Stimulated activated CD8-positive, alpha-beta memory T cell treated with anti-CD3 and anti-CD28 coated beads, Interleukin-15, amount 100 ng/mL, for 24 hours (primary cell): ENCODE data around the gene TTLL11.
"Not testable (repeated sequence)": the region's sequence is repeated elsewhere in the genome, so short reads cannot be mapped to it uniquely, and the experiment has no call there.

Experiments used
- DNase-seq: peaks from one replicate; pipeline ENCODE4 v3.0.0-alpha.2; 2020; ENCODE audit warnings: low read depth

The TTLL11 gene

DNA sequence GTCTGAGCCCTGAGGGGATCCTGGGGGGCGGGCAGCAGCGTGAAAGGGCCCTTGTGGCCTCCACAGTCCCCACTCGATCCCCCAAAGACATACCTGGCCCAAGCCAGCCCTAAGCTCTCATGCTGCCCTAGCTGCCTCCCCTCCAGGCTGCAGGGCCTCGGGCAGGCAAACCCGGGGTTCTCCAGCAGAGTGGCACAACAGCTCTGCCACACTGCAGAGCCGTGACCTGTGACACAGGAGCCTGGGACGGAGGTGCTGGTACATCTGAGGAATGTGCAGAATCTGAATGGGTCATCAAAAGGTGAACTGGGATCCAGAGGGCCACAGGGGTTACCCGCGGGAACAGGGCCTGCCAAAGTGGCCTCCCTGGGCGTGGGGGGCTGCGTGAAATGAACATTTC, 278.5 kb downstream of the TTLL11 start:
- no peak for DNase-seq

DNA sequence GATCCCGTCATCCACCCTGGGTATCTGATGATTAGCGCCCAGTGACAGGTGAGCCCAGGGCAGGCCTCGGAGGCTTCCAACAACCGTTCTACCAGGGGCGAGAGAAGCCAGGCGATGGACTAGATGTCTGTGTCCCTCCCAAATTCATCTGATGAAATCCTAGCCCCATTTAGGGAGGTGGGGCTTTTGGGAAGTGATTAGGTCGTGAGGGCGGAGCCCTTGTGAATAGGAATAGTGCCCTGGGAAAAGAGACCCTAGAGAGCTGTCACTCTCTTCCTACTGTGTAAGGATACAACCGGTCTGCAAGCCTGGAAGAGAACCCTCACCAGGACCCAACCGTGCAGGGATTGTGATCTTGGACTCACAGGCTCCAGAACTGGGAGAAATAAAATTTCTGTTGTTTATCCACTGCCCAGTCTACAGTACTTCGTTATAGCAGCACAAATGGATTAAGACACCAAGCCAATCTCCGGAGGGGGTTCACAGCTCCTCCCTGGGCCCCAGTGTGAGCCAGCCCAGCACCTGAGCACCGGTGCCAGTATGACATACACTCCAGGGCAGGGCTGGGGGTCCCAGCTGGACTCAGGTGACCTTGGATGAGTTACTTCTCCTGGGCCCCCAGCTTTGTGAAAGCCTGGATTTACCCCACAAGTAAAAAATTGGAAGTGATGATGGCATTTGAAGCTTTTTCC, 279.4 kb downstream of the TTLL11 start:
- no peak for DNase-seq

DNA sequence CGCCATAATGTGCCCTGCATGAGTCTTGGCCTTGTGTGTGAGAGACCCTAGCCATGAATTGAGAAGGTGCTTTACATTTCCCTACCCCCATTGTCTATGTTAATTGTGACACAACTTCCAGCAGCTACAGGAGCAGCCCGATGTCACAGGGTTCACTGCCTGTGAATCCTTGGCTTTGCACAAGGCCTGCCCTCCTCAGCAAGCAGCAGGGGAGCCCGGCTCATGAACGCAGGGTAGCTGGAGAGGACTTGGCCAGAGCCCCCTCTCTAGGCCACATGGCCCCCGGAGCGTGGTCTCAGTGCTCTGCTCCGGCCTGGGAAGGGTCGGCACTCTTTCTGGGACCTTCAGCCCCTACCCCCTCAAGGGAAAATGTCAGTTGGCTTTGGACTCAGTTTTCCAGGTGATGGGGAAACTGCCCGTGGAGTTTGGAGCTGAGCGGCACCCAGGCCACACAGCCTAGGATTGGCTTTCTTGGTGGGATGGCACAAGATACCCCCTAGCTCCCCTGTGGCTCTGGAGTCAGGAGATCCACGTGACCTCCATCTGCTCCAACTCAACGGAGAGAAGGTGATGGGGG, 280.9 kb downstream of the TTLL11 start:
- no peak for DNase-seq

DNA sequence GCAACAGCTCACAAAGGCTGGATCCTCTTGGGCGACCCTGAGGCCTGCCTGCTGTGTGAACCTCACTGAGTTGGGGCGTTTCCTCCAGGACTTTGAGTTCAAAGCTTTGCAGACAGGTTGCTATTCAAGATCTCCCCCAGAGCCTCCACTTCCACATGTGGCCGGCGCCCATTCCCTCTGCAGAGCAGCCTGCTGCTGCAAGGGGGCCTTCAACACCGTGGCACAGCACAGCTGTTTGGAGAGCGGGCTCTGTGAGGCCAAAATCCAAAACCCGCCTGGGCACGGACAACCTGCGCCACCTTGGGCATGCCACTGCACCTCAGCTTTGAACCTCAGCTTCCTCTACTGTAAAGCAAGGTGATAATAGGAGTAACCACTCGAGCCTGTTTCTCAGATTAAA, 281.4 kb downstream of the TTLL11 start:
- DNase-seq, result no peak

DNA sequence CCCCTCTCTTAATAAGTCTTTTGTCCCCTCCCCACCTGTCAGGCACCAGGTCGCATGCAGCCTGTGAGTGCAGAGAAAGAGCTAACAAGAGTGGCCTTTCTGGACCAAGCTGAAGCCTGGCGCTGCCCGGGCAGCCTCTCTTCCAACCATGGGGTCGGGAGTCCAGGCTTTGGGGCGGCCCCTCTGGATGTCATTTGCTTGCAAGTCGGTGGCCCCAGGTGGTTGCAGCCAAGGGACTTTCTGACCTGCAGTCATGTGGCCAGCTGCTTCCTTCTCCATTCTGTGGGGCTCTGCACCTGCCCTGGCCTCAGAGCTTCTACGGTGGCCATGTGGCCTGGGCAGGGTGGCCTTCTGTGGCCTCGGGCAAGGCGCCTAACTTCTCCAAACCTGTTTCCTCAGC, 282.0 kb downstream of the TTLL11 start:
- no peak for DNase-seq

DNA sequence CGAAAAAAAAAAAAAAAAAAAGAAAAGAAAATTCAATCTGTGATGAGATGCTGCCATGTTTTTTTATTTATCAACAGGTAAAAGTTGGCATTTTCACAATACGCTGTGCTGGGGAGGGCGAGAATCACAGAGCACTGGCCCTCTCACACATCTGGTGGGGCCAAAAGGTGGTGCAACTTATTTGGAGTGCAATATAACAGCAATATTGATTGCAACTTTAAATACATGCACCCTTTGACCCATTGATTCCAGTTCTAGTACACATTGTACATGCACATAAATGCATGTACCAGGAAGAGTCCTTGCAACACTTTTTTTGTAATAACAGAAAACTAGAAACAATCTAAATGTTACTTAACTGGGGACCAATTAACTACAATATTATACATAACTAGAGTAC, 282.6 kb downstream of the TTLL11 start:
- DNase-seq, result no peak

DNA sequence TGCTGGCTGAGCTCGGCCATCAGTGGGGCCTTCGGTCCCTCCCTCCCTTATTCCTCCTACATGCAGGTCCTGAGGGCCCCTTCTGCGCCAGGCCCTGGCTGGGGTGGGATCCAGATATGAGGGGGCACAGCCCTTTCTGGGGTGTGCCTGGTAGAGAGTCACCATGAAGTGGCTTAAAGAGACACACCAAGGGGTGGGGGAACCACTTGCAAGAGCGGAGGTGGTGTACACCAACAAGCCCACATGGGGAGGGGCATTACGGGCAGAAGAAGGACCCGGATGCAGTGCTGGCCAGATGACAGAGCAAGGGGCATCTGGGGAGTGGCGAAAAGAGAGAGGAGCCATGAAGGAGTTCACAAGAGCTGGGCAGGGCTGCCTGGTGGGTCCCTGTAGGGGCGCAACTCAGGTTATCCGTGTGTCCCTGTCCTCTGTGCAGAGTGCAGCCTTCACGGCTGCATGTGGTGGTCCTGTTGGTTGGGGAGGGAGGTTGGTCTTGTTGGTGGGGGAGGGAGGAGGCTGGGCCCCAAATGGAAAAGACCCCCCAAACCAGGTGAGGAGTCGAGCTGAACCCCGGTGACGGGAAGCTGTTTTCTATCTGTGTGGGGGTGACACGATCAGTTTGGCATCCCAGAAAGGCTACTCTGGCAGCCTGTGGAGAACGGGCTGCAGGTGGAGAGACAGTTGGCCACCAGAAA, 283.6 kb downstream of the TTLL11 start:
- DNase-seq, result no peak

DNA sequence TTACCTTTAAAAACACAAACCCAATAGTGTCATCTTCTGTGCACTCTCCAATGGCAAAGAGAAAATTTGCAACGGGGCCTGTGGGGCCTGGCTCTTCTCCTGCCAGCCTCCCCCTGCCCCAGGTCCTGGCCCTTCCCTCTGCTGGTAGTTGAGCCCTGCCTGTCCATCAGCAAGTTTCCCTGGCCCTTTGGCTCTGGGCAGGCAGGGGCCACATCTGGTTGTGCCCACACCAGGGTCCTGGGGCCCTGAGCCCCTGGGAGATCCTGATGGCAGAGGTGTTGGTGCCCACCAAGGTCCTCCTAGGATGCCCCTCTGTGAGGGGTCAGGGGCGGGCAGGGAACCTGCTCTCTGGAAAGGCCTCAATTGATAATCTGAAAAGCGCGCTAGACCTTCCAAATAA, 284.3 kb downstream of the TTLL11 start:
- no peak for DNase-seq

DNA sequence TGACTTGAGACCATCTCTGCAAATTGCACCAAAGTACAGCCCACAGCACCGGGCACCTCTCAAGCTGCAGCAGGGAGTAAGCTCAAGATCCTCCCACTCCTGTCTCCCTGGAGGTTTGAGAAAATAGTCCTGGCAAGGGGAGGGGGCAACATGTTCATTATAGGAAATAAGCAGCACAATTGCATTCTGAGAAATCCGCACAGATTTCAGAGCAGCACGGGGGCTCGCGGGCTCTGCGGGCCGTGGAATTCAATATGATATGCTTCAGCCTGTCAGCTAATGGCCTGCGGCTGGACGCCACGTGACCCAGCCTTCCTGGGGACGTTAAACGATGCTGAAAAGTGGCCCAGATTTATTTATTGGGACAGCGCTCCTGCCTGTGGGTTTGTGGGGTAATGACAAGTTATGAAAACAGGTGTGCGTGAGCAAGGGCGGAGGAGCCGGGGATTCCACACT, 285.3 kb downstream of the TTLL11 start:
- DNase-seq, result no peak

DNA sequence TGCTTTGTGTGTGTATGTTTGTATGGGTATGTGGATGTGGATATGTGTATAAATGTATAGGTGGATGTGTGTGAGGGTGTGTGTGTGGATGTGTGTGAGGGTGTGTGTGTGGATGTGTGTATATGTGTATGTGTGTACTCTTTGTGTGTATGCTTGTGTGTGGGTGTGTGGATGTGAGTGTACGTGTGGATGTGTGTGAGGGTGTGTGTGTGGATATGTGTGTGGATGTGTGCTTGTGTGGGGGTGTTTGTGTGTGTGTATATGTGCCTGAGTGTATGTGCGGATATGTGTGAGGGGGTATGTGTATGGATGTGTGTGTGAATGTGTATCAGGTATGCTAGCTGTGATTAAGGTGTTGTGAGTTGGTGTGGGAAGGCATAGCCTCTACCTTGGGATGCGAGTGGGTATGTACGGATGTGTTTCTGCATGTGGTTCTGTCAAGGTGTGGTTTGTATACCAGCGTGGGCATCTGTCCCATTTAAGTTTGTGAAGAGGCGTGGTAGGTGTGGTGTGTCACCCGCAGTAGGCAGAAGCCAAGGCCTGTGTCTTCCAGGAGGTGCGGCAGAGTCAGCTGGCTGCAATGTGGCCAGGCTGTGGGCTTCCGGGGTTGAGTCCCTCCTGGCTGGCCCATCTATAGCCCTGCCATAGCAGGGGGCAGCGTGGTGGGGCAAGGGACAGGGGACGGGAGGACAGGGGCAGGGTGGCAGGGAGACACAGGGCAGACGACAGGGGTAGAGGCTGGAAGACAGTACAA, 285.9 kb downstream of the TTLL11 start:
- DNase-seq, result no peak

DNA sequence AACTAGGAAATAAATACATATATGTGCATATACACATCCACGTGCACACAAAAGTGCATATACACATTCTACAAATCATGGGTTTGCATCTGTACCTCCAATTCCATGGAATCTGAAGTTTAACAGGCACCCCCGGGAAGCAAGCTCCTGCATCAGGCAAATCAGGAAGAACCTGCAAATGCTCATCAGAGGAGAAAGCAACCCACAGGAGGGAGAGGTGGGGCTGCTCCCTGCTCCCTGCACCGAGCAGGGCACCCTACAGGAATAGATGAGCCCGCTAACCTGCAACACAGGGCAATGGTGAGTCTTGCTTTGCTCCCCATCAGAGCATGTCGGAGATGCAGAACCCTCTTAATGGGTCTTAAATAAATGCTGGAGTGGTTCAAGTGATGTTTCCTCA, 290.4 kb downstream of the TTLL11 start:
- DNase-seq, result no peak

DNA sequence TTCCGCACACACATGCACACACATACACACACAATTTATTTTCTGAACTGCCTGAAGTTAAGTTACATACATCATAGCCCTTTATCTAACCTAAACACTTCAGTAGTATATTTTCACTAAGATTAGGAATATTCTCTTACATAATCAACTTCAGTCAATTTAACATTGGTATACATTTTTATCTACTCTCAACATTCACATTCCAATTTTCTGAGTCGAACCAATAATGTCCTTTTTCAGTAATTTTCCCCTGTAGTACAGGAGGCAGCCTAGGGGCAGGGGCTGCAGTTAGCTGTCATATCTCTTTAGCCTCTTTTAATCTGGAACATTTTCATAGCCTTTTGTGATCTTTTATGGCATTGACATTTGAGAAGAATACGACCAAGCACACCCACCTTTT, 291.5 kb downstream of the TTLL11 start:
- no peak for DNase-seq

DNA sequence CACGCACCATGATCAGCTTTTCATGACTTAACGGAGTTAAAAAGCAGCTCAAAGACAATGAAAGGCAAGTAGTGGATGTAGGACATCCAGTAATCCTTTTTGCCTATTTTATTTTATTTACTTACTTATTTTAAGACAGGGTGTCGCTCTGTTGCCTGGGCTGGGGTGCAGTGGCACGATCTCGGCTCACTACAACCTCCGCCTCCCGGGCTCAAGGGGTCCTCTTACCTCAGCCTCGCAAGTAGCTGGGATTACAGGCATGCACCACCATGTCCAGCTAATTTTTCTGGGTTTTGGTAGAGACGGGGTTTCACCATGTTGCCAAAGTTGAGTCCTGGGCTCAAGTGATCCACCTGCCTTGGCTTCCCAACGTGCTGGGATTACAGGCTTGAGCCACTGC, 292.7 kb downstream of the TTLL11 start:
- no peak for DNase-seq

DNA sequence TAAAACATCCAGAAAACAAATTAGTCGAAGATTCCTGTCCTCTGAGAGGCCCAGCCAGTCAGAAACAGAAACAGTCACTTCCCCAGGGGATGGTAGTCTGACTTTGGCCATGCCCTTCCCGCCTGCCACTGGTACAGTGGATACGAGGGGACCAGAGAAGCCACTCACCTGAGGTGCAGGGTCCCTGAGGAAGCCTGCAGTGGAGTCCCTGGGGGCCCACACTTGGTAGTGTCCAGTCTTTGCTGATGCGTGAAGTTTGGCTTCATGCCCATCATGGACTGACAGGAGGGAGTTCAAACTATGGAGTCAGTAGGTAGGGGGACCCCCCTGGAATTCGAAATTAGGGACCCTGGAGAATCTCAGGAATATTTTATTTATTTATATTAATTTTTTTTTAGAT, 294.2 kb downstream of the TTLL11 start:
- DNase-seq, result no peak

DNA sequence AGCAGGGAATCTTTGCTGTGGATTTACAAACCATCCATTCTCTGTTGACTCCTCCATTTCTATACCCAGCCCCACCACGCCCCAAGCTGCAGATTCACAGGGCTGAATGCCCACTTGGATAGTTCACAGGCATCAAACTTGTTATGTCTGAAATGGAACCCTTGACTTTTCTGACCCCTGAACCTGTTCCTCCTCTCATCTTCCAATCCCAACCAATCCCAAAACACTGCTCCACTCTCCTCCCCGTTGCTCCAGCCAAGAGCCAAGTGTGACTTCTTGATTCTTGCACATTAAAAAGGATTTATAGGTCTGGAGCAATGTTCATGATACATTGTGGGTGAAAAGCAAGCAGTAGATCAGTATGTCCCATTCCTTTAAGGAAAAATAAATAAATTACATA, 296.0 kb downstream of the TTLL11 start:
- DNase-seq, result no peak

DNA sequence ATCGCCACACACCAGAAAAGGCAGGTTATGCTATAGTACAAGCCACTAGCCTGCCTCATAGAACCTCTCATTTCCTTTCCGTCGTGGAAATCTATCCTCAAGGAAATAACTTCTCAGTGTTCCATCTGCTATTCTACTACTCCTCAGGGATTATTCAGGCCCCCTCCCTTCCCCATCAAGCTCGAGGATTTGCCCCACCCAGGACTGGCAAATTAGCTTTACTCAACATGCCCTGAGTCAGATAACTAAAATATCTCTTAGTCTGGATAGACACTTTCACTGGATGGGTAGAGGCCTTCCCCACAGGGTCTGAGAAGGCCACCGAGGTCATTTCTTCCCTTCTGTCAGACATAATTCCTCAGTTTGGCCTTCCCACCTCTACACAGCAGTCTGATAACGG, 298.8 kb downstream of the TTLL11 start:
- DNase-seq, result not testable (repeated sequence)

DNA sequence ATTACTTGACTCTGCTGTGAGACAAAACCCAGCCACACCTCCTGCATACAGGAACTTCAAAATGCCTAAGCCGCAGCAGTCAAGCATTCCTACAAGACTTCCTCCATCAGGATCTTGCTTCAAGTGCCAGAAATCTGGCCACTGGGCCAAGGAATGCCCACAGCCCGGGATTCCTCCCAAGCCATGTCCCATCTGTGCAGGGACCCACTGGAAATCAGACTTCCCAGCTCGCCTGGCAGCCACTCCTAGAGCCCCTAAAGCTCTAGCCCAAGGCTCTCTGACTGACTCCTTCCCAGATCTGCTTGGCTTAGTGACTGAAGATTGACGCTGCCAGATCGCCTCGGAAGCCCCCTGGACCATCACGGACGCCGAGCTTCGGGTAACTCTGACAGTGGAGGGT, 300.6 kb downstream of the TTLL11 start:
- DNase-seq, result not testable (repeated sequence)

DNA sequence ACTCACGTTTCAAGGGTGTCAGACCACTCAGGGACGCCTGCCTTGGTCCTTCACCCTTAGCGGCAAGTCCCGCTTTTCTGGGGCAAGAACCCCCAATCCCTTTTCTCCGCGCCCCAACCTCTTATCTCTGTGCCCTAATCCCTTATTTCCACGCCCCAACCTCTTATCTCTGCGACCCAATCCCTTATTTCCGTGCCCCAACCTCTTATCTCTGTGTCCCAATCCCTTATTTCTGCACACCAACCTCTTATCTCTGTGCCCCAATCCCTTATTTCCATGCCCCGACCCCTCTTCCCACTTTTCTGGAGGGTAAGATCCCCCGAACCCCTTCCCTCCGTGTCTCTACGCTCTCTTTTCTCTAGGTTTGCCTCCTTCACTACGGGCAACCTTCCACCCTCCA, 302.3 kb downstream of the TTLL11 start:
- DNase-seq, result no peak

DNA sequence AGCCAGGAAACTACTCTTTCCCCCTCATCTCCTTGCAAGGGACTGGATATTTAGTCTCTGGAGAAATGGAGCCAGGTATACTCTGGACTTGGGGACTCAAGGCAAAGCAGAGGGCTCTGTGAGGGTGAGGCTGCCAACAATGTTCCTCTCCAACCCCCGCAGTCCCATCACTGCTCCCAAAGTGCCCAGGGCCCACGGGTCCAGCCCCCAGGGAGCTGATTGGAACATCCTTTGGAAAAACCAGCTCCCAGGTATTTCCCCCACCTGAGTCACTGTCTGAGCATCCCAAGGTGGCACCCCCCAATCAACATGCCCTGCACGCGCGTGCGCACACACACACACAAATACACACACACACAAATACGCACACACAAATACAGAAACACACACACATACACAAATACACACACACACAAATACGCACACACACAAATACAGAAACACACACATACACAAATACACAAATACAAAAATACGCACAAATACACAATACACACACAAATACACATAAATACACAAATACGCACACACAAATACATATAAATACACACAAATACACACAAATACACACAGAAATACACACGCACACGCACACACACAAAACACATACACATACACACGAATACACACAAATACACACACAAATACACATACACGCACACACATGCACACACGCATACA, 304.3 kb downstream of the TTLL11 start:
- DNase-seq, result no peak

DNA sequence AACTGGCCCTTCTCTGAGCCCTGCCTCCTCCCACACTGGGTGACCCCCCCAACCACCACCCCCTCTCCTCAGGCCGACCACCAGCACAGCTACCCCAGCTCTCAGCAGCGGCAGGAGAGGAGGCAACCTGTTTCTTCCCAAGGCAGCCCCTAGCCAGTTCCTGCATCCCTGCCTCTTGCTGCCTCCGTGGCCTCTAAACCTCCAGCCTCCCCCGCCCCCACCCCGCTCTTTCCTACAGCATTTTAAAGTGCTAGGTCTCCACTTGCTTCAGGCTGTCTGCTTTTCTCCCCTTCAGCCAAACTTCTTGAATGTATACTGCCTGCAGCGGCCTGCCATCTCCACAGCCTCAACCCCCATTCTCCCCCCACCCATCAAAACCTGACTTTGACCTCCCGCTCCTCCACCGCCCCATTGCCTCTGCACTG, 306.1 kb downstream of the TTLL11 start:
- DNase-seq, result no peak

DNA sequence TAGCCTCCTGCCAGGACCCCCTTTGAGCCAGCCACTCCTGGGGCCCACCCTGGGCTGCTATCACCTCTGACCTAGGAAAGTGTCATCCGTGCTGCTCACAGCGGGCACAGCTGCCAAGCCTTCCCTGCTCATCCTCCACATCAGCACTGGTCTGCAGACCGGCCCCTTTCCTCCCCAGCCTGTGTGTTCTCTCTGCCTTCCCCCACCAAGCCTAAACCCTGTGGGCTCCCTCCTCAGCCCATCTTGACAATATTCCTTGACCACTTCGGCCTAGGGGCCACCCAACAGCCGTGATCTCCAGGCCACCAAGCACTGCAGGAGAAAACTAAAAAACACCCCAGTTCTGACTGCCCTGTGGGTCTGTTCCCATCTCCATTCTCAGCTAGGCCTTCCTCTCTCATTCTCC, 306.6 kb downstream of the TTLL11 start:
- DNase-seq, result no peak
